T-helper 1 cell treated with Interleukin-12 subunit alpha and Interleukin-12 subunit beta and Interleukin-4 antibody, amounts not matched to agents 30 μg/mL and 1 μg/mL, for 36 hours (primary cell): Measurements from ENCODE around the gene BET1L.

Source experiments
- H3K27ac Mint-ChIP-seq: one replicate; pipeline ENCODE4 v1.8.0; 2021; ENCODE audit warnings: mild to moderate bottlenecking, mixed read lengths
- H3K27me3 Mint-ChIP-seq: one replicate; pipeline ENCODE4 v1.8.0; 2021; ENCODE audit warnings: low read depth, mixed read lengths
- H3K36me3 Mint-ChIP-seq: one replicate; pipeline ENCODE4 v1.8.0; 2021; ENCODE audit warnings: low read depth, mixed read lengths
- H3K4me1 Mint-ChIP-seq: one replicate; pipeline ENCODE4 v1.8.0; 2021; ENCODE audit warnings: low read depth, mixed read lengths
- H3K4me3 Mint-ChIP-seq: one replicate; pipeline ENCODE4 v1.8.0; 2021; ENCODE audit warnings: mild to moderate bottlenecking, moderate library complexity, mixed read lengths
- H3K9me3 Mint-ChIP-seq: one replicate; pipeline ENCODE4 v1.8.0; 2021; ENCODE audit warnings: mixed read lengths

Gene BET1L

DNA sequence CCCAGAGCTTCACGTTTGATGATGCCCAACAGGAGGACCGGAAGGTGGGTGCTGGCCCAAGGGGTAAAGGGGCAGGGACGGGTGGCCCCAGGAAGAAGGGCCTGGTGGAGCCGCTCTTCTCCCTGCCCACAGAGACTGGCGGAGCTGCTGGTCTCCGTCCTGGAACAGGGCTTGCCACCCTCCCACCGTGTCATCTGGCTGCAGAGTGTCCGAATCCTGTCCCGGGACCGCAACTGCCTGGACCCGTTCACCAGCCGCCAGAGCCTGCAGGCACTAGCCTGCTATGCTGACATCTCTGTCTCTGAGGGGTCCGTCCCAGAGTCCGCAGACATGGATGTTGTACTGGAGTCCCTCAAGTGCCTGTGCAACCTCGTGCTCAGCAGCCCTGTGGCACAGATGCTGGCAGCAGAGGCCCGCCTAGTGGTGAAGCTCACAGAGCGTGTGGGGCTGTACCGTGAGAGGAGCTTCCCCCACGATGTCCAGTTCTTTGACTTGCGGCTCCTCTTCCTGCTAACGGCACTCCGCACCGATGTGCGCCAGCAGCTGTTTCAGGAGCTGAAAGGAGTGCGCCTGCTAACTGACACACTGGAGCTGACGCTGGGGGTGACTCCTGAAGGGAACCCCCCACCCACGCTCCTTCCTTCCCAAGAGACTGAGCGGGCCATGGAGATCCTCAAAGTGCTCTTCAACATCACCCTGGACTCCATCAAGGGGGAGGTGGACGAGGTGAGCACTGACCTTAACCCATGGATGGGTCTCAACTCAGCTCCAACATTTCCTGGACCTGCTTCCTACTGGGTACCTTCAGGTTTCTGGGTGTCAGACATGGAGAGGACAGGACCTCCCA is 2.3 kb upstream of the BET1L start:
- Mint-ChIP-seq H3K9me3 (no peaks in the 10 kb centered on the region), H3K36me3 (peaks cover 28% of the 10 kb centered on the region), H3K27me3 (no peaks in the 10 kb centered on the region), H3K4me1 (peaks cover 27% of the 10 kb centered on the region), H3K4me3 (peak overlapping the region; percentile 91), H3K27ac (peak overlapping the region; percentile 97)

DNA sequence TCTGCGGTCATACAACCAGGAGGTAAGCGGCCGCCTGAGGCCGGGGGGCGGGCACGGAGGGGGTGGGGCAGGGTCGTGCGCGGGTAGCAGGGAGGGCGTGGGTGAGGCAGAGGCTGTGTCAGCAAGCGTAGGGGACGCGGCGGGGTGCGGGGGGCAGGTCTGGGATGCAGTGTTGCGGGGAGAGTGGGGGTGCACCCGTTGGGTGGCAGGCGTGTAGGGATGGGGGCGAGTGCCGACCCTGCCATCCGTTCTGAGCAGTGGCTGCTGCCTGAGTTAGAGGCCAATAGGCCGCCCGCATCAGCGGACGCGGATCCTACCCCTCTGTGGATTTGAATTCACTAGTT is 1.7 kb upstream of the BET1L start:
- Mint-ChIP-seq H3K4me3 (peak overlapping the region; percentile 91), H3K36me3 (peaks cover 25% of the 10 kb centered on the region), H3K4me1 (peaks cover 27% of the 10 kb centered on the region), H3K27ac (peak overlapping the region; percentile 97), H3K27me3 (no peaks in the 10 kb centered on the region), H3K9me3 (no peaks in the 10 kb centered on the region)

- Mint-ChIP-seq H3K27me3 (no peaks in the 10 kb centered on the region), H3K4me3 (peak overlapping the region; percentile 91), H3K9me3 (no peaks in the 10 kb centered on the region), H3K27ac (peak overlapping the region; percentile 97), H3K36me3 (peaks cover 29% of the 10 kb centered on the region), H3K4me1 (peaks cover 26% of the 10 kb centered on the region)
These were observed 1.1 kb upstream of the BET1L start for GRCh38 chr11:208181-208916.

DNA sequence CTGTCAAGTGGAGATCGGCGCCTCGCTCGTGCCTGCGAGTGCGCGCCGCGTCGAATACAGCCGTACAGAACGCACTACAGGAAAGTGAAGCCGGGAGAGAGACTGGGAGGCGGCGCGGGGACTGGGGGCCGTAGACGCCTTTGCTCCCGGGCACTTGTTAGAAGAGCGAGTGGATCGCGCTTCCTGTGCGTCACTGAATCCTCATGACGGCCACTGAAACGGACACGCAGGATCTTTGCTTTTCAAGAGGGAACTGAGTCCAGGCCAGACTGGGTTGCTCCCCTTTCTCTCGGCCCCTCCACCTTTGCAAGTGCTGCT is 623 bp upstream of the BET1L start:
- Mint-ChIP-seq H3K27me3 (no peaks in the 10 kb centered on the region), H3K9me3 (no peaks in the 10 kb centered on the region), H3K4me1 (peaks cover 27% of the 10 kb centered on the region), H3K4me3 (peak overlapping the region; percentile 91), H3K27ac (peak overlapping the region; percentile 97), H3K36me3 (peaks cover 29% of the 10 kb centered on the region)

DNA sequence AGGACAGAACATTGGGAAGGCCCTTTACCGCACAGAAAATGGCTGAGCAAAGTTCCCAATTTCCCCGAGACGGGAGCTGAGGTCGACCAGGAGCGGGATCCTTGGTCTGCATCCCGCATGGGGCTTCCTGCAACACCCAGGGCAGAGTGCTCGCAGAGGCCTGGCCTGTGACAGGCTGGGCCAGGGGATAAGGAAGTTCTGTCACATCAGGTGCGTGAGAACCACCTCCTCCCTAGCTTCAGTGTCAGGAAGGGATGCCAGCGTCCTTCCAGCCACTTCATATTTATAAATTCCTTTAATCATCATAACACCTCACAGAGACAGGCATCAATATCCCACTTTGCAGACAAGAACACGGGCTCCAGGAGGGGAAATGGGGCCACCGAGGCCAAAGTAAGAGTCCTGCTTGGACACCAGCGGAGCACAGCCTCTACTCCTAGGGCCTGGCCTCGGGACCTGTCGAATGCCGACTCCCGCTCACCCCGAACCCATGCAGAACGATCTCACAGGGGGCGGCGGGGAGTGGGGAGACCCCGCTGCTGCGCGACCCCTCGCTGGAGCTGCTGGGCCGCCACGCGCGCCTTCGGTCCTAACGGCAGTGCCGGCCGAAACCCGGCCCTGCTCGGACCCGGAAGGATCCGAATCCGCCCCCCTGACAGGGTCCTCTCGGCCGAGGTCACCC is 532 bp downstream of the BET1L start:
- H3K27me3 Mint-ChIP-seq, result no peaks in the 10 kb centered on the region
- peak overlapping the region; percentile 97 for H3K27ac Mint-ChIP-seq
- H3K4me1 Mint-ChIP-seq, result peaks cover 35% of the 10 kb centered on the region
- H3K9me3 Mint-ChIP-seq, result no peaks in the 10 kb centered on the region
- H3K36me3 Mint-ChIP-seq, result peaks cover 26% of the 10 kb centered on the region
- H3K4me3 Mint-ChIP-seq, result peak overlapping the region; percentile 91

DNA sequence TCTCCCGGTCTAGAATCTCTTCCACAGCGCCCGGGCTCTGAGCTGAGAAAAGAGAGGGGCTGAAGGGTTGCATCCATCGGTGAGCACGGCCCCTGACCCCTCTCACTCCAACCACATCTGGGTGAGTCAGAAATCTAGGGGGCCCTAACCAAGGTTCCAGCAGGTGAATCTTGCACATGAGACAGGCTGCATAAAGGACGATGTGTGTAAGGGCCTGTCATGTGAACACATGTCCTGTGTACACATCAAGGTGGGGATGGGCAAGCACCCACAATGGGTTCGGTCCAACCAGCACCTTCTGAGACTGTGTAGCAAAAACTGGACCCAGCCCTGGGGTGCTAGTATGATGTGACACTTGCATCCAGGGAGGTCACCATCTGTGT is 1.2 kb downstream of the BET1L start:
- peaks cover 20% of the 10 kb centered on the region for H3K36me3 Mint-ChIP-seq

DNA sequence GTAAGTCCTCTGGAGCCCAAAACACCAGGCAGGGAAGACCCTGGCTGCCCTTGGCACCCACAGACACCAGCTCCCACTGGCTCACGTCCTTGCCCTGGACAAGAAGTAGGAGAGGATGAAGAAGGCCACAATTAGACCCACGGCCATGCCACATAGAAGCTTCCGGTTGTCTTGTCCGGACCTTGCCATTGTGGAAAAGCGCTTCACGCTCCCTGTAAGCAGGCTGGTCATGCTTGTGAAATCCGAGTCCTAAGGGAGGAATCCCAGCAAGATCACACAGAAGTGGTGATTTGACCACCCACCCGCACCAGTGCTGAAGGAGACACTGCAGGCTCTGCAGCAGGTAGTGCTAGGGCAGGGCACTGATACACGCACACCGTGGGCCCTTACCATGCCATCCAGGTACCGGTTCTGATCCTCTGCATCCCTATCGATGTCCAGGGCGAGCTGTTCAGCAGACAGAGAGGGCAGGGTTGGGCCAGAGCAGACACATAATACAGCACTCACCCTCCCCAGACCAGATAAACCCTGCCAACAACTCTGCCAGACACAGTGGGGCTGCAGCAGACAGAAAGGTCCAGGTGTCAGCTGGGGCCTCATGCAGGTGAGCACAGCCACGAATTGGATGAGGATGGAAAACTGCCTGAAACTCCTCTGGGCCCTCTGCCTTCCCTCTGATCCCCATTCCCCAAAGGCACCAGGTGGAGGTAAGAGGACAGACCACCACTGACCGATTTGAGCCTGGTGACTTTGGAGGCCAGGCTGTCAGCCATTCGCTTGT is 1.8 kb downstream of the BET1L start:
- Mint-ChIP-seq H3K9me3 (no peaks in the 10 kb centered on the region), H3K4me1 (peaks cover 30% of the 10 kb centered on the region), H3K4me3 (no peak overlapping the region), H3K27ac (no peak overlapping the region), H3K36me3 (peaks cover 20% of the 10 kb centered on the region), H3K27me3 (no peaks in the 10 kb centered on the region)

More for the DNA sequence above, 1.2 kb downstream of the BET1L start:
- Mint-ChIP-seq H3K27ac (peak overlapping the region; percentile 95), H3K4me1 (peaks cover 32% of the 10 kb centered on the region), H3K4me3 (peak overlapping the region; percentile 91), H3K9me3 (no peaks in the 10 kb centered on the region), H3K27me3 (no peaks in the 10 kb centered on the region)

- peaks cover 23% of the 10 kb centered on the region for H3K4me1 Mint-ChIP-seq
- H3K27ac Mint-ChIP-seq, result no peak overlapping the region
- no peaks in the 10 kb centered on the region for H3K9me3 Mint-ChIP-seq
- no peaks in the 10 kb centered on the region for H3K27me3 Mint-ChIP-seq
- H3K36me3 Mint-ChIP-seq, result peaks cover 15% of the 10 kb centered on the region
- H3K4me3 Mint-ChIP-seq, result peak overlapping the region; percentile 14
These were observed 2.6 kb downstream of the BET1L start for GRCh38 chr11:204587-205109.

GRCh38 chr11:203945-204586 is 3.1 kb downstream of the BET1L start:
- H3K4me1 Mint-ChIP-seq, result peaks cover 23% of the 10 kb centered on the region
- peaks cover 15% of the 10 kb centered on the region for H3K36me3 Mint-ChIP-seq
- H3K27me3 Mint-ChIP-seq, result no peaks in the 10 kb centered on the region
- peak overlapping the region; percentile 14 for H3K4me3 Mint-ChIP-seq
- H3K9me3 Mint-ChIP-seq, result no peaks in the 10 kb centered on the region
- H3K27ac Mint-ChIP-seq, result peak overlapping the region; percentile 4

DNA sequence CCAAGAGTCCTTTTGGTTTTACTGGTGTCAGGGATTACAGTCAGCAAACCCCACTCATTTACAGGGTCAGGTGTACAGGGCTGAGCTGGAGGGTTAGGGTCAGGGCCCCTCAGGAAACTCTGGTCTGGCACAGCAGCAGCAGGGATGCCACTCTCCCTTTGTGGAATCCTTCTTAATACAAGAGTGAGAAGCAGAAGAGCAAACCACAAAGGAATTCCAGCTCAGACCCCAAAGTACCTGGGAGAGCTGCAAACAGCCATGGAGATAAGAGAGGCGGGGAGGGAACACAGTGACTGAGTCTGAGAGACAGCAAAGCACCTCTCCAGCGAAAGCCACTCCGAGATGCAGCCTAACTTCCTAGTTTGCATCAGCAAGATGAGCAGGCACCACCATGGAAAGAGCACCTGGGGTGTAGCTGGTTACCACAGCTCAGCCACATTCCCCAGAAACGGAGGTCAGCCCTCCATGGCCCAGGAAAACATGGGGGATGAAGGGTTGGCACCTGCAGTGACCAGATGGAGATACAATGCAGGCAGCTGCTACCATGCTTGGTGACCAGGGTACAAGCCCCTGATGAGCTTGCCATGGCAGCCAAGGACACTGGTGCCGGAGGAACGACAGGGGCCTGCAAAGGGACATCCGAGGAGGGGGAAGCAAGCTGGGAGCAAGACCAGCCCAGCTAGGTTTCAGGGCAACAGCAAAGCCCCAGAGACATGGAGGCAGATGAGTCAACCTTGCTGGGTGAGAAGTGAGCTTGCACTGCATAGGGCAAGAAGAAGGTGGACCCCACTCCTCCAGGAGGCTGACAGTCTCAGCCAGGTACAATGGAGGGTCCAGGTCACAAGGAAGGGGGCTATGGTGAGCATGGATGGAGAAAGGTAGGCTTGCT is 3.9 kb downstream of the BET1L start:
- H3K9me3 Mint-ChIP-seq, result no peaks in the 10 kb centered on the region
- H3K36me3 Mint-ChIP-seq, result peaks cover 15% of the 10 kb centered on the region
- H3K4me1 Mint-ChIP-seq, result peaks cover 23% of the 10 kb centered on the region

DNA sequence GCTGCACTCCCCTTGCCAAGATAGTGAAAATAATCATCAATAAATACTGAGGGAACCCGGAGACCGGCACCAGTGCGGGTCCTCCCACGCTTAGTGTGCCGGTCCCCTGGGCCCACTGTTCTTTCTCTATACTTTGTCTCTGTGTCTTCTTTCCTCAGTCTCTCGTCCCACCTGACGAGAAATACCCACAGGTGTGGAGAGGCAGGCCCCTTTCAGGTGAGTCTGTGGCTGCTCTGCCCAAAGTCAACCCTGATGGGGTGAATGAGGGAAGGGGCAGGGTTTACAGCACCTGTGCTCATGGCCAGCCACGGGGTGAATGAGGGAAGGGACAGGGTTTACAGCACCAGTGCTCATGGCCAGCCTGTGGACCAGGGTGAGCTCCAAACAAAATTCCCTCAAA is 4.7 kb downstream of the BET1L start:
- Mint-ChIP-seq H3K27ac (peak overlapping the region; percentile 76), H3K4me1 (peaks cover 23% of the 10 kb centered on the region), H3K27me3 (no peaks in the 10 kb centered on the region), H3K4me3 (peak overlapping the region; percentile 25), H3K9me3 (no peaks in the 10 kb centered on the region), H3K36me3 (peaks cover 15% of the 10 kb centered on the region)

More for the DNA sequence above, 3.9 kb downstream of the BET1L start:
- H3K27me3 Mint-ChIP-seq, result no peaks in the 10 kb centered on the region
- H3K4me3 Mint-ChIP-seq, result peak overlapping the region; percentile 19
- no peak overlapping the region for H3K27ac Mint-ChIP-seq

DNA sequence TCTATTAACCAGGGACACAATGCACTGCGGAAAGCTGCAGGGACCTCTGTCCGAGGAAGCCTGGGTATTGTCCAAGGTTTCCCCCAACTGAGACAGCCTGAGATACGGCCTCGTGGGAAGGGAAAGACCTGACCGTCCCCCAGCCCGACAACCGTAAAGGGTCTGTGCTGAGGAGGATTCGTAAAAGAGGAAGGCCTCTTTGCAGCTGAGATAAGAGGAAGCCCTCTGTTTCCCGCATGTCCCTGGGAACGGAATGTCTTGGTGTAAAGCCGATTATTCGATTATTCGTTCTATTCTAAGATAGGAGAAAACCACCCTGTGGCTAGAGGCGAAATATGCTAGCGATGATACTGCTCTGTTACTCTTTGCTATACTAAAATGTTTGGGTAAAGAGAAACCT is 5.2 kb downstream of the BET1L start:
- Mint-ChIP-seq H3K27me3 (no peaks in the 10 kb centered on the region), H3K27ac (peak overlapping the region; percentile 76), H3K9me3 (no peaks in the 10 kb centered on the region), H3K4me3 (peak overlapping the region; percentile 25), H3K36me3 (peaks cover 15% of the 10 kb centered on the region), H3K4me1 (peaks cover 23% of the 10 kb centered on the region)
